Measurements from ENCODE around the gene HIC1.

Gene HIC1

DNA sequence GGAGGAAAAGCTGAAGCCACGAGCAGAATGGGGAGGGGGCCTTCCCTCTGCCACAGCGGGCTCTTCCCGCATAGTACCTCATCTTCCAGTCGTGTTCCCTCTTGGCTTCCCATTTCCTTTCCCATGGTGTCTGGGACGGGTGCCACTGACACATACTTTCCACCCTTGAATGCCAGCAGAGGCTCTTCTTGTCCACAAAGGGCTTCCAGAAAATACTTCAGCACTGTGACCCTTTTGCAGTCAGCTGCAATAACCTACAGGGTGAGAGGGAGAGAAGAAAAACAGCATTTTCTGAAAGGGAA, 30.7 kb downstream of the HIC1 start:
- no peak overlapping the region for H3K27ac ChIP-seq (replicated peaks)
- no peak for DNase-seq (ENCODE audit: low read depth in 1 of 2, low spot score in 1 of 2)
- TF ChIP-seq POLR2AphosphoS5 (IDR thresholded peaks at IDR 0.05; ENCODE audit: low read depth) (no peak), SPI1 (IDR thresholded peaks at IDR 0.05; ENCODE audit: borderline replicate concordance, low read depth) (no peak), GABPA (IDR thresholded peaks at IDR 0.05; ENCODE audit: low read depth) (no peak)

GRCh38 chr17:2086306-2086705, 31.4 kb downstream of the HIC1 start:
- TF ChIP-seq SPI1 (IDR thresholded peaks at IDR 0.05; ENCODE audit: borderline replicate concordance, low read depth) (no peak), CTCF (IDR thresholded peaks at IDR 0.05; ENCODE audit: insufficient read depth, low read length) (no peak), POLR2AphosphoS5 (IDR thresholded peaks at IDR 0.05; ENCODE audit: low read depth) (no peak), GABPA (IDR thresholded peaks at IDR 0.05; ENCODE audit: low read depth) (no peak), REST (IDR thresholded peaks at IDR 0.05; ENCODE audit: insufficient replicate concordance, low read depth) (no peak)
- H3K27ac ChIP-seq (replicated peaks) = no peak overlapping the region

More for the DNA sequence above, 30.7 kb downstream of the HIC1 start:
- Histone ChIP-seq H3K4me3 (replicated peaks; ENCODE audit: insufficient read depth, low read length) (no peak overlapping the region), H3K27me3 (ENCODE audit: insufficient read depth, poor library complexity, severe bottlenecking) (no peaks in the 10 kb centered on the region)

GRCh38 chr17:2087597-2088211, 32.8 kb downstream of the HIC1 start:
- DNase-seq (ENCODE audit: low read depth in 1 of 2, low spot score in 1 of 2) = peak; percentile 87 to 88
- H3K27me3 ChIP-seq (ENCODE audit: insufficient read depth, poor library complexity, severe bottlenecking) = no peaks in the 10 kb centered on the region
- H3K27ac ChIP-seq (replicated peaks) = peak overlapping the region; percentile 59
- no peak overlapping the region for H3K4me3 ChIP-seq (replicated peaks; ENCODE audit: insufficient read depth, low read length)
- TF ChIP-seq CTCF (IDR thresholded peaks at IDR 0.05; ENCODE audit: insufficient read depth, low read length) (no peak), SPI1 (IDR thresholded peaks at IDR 0.05; ENCODE audit: borderline replicate concordance, low read depth) (peak; percentile 50; the same call in 1 of the 2 replicates), GABPA (IDR thresholded peaks at IDR 0.05; ENCODE audit: low read depth) (no peak), POLR2AphosphoS5 (IDR thresholded peaks at IDR 0.05; ENCODE audit: low read depth) (peak; percentile 96)

More at GRCh38 chr17:2086306-2086705, 31.4 kb downstream of the HIC1 start:
- Histone ChIP-seq H3K4me3 (replicated peaks; ENCODE audit: insufficient read depth, low read length) (no peak overlapping the region), H3K27me3 (ENCODE audit: insufficient read depth, poor library complexity, severe bottlenecking) (no peaks in the 10 kb centered on the region)
- no peak for DNase-seq (ENCODE audit: low read depth in 1 of 2, low spot score in 1 of 2)

- DNase-seq (ENCODE audit: low read depth in 1 of 2, low spot score in 1 of 2) = no peak
- H3K27me3 ChIP-seq (ENCODE audit: insufficient read depth, poor library complexity, severe bottlenecking) = no peaks in the 10 kb centered on the region
- no peak overlapping the region for H3K27ac ChIP-seq (replicated peaks)
- TF ChIP-seq POLR2AphosphoS5 (IDR thresholded peaks at IDR 0.05; ENCODE audit: low read depth) (no peak), REST (IDR thresholded peaks at IDR 0.05; ENCODE audit: insufficient replicate concordance, low read depth) (no peak), CTCF (IDR thresholded peaks at IDR 0.05; ENCODE audit: insufficient read depth, low read length) (no peak), GABPA (IDR thresholded peaks at IDR 0.05; ENCODE audit: low read depth) (no peak)
- H3K4me3 ChIP-seq (replicated peaks; ENCODE audit: insufficient read depth, low read length) = no peak overlapping the region
Measured at GRCh38 chr17:2089021-2089422, 34.1 kb downstream of the HIC1 start.

Data from HL-60 (cell line).